Gastrocnemius medialis (tissue), 4 donors: Measurements from ENCODE around the gene GALNT7. TPM values are rescaled to one million over a fixed set of nuclear protein-coding genes. Genes with fewer than 3 reads are reported as not detected.
"Not testable (repeated sequence)": the region's sequence is repeated elsewhere in the genome, so short reads cannot be mapped to it uniquely, and the experiment has no call there.

Source experiments
- ATAC-seq, 2 donors: fragments of 150-250 bp; one replicate each; pipeline ENCODE4 v1.9.1; 2016
- DNase-seq, 2 donors: peaks; one replicate each; pipeline ENCODE4 v3.0.0-alpha.2; 2019
- H3K27ac ChIP-seq, 4 donors: fragments of 200-600 bp; sonication (generic); 1 replicate in 1 of 4; 2 replicates in 3 of 4; pipeline ENCODE4 v1.5.1; 2016 to 2018; ENCODE audit warnings: mild to moderate bottlenecking in 2 of 4, moderate library complexity in 1 of 4
- H3K27me3 ChIP-seq, 3 donors: fragments of 200-600 bp; sonication (generic) in 2 of 3; 1 replicate in 1 of 3; 2 replicates in 2 of 3; pipeline versions ENCODE4 v1.5.1 to v1.6.0; 2016 to 2019; ENCODE audit warnings: mild to moderate bottlenecking in 1 of 3, moderate library complexity in 1 of 3
- H3K36me3 ChIP-seq, 2 donors: fragments of 200-600 bp; sonication (generic) in 1 of 2; one replicate each; pipeline ENCODE4 v1.5.1; 2017 to 2018
- H3K4me1 ChIP-seq, 2 donors: fragments of 200-600 bp; sonication (generic) in 1 of 2; one replicate each; pipeline ENCODE4 v1.5.1; 2016 to 2017; ENCODE audit warnings: mild to moderate bottlenecking in 2 of 2
- H3K4me3 ChIP-seq, 4 donors: fragments of 200-600 bp; sonication (generic) in 3 of 4; 1 replicate in 1 of 4; 2 replicates in 3 of 4; pipeline ENCODE4 v1.5.1; 2016 to 2019; ENCODE audit warnings: mild to moderate bottlenecking in 2 of 4
- H3K9me3 ChIP-seq, 3 donors: fragments of 200-600 bp; sonication (generic) in 2 of 3; 1 replicate in 1 of 3; 2 replicates in 2 of 3; pipeline ENCODE4 v1.5.1; 2016 to 2019
- POLR2A ChIP-seq, 2 donors: fragments of 450-650 bp; IDR thresholded peaks; one replicate each; pipeline ENCODE4 v1.6.1; 2017; ENCODE audit warnings: antibody characterized with exemption in 2 of 2, mild to moderate bottlenecking in 2 of 2, moderate library complexity in 2 of 2
- in situ Hi-C, 4 donors: fragments of 200-750 bp; cut with MboI; loops; one replicate each; pipeline versions ENCODE4 v1.15.0 to v1.8.0; 2017; ENCODE audit warnings: low sequenced_read_pairs in 4 of 4
- intact Hi-C: fragments of 100-400 bp; cut with DNase I; formaldehyde crosslinking; loops from one replicate; pipeline ENCODE4 v1.15.1; 2023; ENCODE audit warnings: low total_unique reads
- total RNA-seq, 4 donors: library from RNA; depleted of rRNA; stranded (reverse); fragments of >200 nt; gene quantifications; one replicate each; pipeline versions ENCODE4 v1.1.0 to v1.2.3, GENCODE V29; 2016
- TF ChIP-seq, protein P1 (sequence below), 5 experiments: fragments of 450-650 bp in 3 of 5; fragments of 200-600 bp in 2 of 5; sonication (generic) in 2 of 5; IDR thresholded peaks in 4 of 5; conservative IDR thresholded peaks in 1 of 5; 1 replicate in 4 of 5; 2 replicates in 1 of 5; pipeline ENCODE4 v1.5.1; 2016 to 2019; ENCODE audit warnings: antibody characterized with exemption in 5 of 5, mild to moderate bottlenecking in 3 of 5, moderate library complexity in 3 of 5

Gene GALNT7
- total RNA-seq, 4 donors from 2014 or later = 0.91 to 2.8 (median 1.1) TPM

DNA sequence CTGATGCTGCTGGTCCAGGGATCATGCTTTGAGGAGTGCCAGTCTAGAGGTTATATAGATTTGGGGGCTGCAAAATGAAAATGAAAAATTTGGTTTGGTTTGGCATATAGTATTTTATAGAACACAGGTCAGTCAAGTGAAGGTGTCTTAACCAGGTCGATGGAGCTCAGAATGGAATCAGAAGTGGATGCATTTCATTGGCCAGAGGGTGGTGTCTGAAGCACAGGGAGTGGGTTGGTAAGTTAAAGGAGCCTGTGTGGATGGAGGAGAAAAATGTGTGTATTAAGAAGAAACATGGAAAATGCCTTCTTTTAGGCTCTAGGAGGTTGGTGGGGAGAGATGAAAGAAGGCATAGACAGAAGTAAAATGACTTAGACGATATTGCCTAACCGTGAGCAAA lies 8.6 kb downstream of the GALNT7 start:
- Histone ChIP-seq H3K4me3 (no peak overlapping the region), H3K4me1 (peaks cover 0 to 5% of the 10 kb centered on the region in 2 donors), H3K27ac (no peak overlapping the region), H3K27me3 (no peaks in the 10 kb centered on the region), H3K9me3 (no peaks in the 10 kb centered on the region), H3K36me3 (no peaks in the 10 kb centered on the region)
- TF ChIP-seq POLR2A (IDR thresholded peaks at IDR 0.05) = no peak
- TF ChIP-seq, protein P1, sequence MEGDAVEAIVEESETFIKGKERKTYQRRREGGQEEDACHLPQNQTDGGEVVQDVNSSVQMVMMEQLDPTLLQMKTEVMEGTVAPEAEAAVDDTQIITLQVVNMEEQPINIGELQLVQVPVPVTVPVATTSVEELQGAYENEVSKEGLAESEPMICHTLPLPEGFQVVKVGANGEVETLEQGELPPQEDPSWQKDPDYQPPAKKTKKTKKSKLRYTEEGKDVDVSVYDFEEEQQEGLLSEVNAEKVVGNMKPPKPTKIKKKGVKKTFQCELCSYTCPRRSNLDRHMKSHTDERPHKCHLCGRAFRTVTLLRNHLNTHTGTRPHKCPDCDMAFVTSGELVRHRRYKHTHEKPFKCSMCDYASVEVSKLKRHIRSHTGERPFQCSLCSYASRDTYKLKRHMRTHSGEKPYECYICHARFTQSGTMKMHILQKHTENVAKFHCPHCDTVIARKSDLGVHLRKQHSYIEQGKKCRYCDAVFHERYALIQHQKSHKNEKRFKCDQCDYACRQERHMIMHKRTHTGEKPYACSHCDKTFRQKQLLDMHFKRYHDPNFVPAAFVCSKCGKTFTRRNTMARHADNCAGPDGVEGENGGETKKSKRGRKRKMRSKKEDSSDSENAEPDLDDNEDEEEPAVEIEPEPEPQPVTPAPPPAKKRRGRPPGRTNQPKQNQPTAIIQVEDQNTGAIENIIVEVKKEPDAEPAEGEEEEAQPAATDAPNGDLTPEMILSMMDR (IDR thresholded peaks at IDR 0.05 in 4 of 5, conservative IDR thresholded peaks at IDR 0.05 in 1 of 5) = no peak
- no peak for DNase-seq
- intact Hi-C loops = no loop called here
- in situ Hi-C loops = no loop called here
- ATAC-seq = no peak

DNA sequence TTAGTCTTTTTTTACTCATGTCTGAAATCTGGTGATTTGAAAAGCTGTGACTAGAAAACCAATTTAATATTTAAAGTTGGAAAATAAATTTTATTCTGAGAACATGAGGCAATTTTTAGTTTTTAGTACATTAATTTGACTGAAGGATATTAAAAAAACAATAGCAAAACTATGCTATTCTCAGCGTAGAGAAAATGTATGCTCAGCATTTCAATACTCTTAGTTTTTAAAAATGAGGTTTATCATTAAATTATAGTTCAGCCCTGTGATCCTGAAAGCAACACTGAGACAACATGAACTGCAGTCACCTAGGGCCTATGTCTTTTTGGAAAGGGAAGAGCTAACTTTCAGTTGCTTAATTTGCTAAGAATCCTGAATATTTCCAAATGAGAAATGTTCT lies 9.5 kb downstream of the GALNT7 start:
- H3K27me3 ChIP-seq = no peaks in the 10 kb centered on the region
- TF ChIP-seq, protein P1 (IDR thresholded peaks at IDR 0.05 in 4 of 5, conservative IDR thresholded peaks at IDR 0.05 in 1 of 5) = no peak
- no peak for TF ChIP-seq POLR2A (IDR thresholded peaks at IDR 0.05)
- DNase-seq (no peak), ATAC-seq (no peak)
- H3K9me3 ChIP-seq = no peaks in the 10 kb centered on the region
- peaks cover 0 to 6% of the 10 kb centered on the region in 2 donors for H3K4me1 ChIP-seq
- no peaks in the 10 kb centered on the region for H3K36me3 ChIP-seq
- H3K27ac ChIP-seq = no peak overlapping the region
- in situ Hi-C loops = no loop called here
- no peak overlapping the region for H3K4me3 ChIP-seq
- intact Hi-C loops = no loop called here

DNA sequence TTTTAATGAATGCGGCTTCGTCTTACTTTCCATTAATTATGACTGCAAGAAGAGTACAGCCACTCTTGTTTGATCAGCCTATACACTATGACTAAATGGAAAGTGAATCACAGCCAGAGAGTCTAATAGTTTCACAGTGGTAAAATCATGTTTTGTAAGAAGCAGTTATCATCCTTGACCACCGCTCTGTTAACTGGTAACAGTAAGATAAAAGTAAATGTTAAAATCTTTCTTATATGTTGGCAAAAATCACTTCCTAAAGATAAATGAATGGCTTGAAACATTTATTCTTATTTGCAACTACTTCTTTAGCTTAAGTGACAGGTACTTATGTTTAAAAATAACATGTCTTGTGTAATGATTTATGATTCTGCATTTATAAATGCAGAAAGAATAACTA lies 13.2 kb downstream of the GALNT7 start:
- intact Hi-C loops (no loop called here), in situ Hi-C loops (no loop called here)
- Histone ChIP-seq H3K9me3 (no peaks in the 10 kb centered on the region), H3K4me3 (no peak overlapping the region), H3K4me1 (peaks cover 0 to 6% of the 10 kb centered on the region in 2 donors), H3K27me3 (no peaks in the 10 kb centered on the region), H3K27ac (no peak overlapping the region), H3K36me3 (no peaks in the 10 kb centered on the region)
- ATAC-seq (no peak), DNase-seq (no peak)
- TF ChIP-seq POLR2A (IDR thresholded peaks at IDR 0.05) = no peak
- TF ChIP-seq, protein P1 (IDR thresholded peaks at IDR 0.05 in 4 of 5, conservative IDR thresholded peaks at IDR 0.05 in 1 of 5) = no peak

DNA sequence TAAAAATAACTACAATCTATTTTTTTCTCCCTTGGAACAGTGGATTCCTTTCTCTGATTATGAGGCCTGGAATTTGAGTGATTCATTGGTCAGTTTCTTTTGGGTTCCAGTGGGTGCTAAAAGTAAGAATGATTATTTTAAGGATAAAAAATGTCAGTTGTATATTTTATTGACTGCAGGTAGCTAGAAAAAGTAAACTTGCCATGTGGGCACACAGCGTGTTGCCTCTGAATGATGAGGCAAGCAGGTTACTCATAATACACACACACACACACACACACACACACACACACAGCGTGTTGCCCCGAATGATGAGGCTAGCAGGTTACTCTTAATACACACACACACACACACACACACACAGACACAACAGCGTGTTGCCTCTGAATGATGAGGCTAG lies 13.8 kb downstream of the GALNT7 start:
- no peak for ATAC-seq
- Histone ChIP-seq H3K36me3 (no peaks in the 10 kb centered on the region), H3K4me1 (peaks cover 0 to 6% of the 10 kb centered on the region in 2 donors), H3K27me3 (no peaks in the 10 kb centered on the region), H3K4me3 (no peak overlapping the region), H3K9me3 (no peaks in the 10 kb centered on the region), H3K27ac (no peak overlapping the region)
- TF ChIP-seq, protein P1 (IDR thresholded peaks at IDR 0.05 in 4 of 5, conservative IDR thresholded peaks at IDR 0.05 in 1 of 5) = no peak
- no peak for TF ChIP-seq POLR2A (IDR thresholded peaks at IDR 0.05)
- no peak for DNase-seq
- in situ Hi-C loops = no loop called here
- intact Hi-C loops = no loop called here

DNA sequence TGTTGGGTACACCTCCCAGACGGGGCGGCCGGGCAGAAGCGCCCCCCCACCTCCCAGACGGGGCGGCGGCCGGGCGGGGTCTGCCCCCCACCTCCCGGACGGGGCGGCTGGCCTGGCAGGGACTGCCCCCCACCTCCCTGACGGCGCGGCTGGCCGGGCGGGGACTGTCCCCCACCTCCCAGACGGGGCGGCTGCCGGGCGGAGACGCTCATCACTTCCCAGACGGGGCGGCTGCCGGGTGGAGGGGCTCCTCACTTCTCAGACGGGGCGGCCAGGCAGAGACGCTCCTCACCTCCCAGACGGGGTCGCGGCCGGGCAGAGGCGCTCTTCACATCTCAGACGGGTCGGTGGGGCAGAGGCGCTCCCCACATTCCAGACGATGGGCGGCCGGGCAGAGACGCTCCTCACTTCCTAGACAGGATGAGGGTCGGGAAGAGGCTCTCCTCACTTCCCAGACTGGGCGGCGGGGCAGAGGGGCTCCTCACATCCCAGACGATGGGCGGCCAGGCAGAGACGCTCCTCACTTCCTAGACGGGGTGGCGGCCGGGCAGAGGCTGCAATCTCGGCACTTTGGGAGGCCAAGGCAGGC lies 15.1 kb downstream of the GALNT7 start:
- H3K27ac ChIP-seq, in situ Hi-C loops, H3K27me3 ChIP-seq, DNase-seq, H3K36me3 ChIP-seq, H3K9me3 ChIP-seq, ATAC-seq, H3K4me3 ChIP-seq, intact Hi-C loops, H3K4me1 ChIP-seq: not testable (repeated sequence)
